Lung (tissue), 12 donors: ENCODE results near the gene CFAP99. TPM values are rescaled to one million over a fixed set of nuclear protein-coding genes. Genes with fewer than 3 reads are reported as not detected.
"Not testable (repeated sequence)": the region's sequence is repeated elsewhere in the genome, so short reads cannot be mapped to it uniquely, and the experiment has no call there.

Source experiments
- ATAC-seq: fragments of 200-7000 bp; cut with Tn5 transposase; one replicate; pipeline ENCODE4 v1.9.1; 2020; ENCODE audit warnings: moderate number of reproducible peaks; ENCODE audit not compliant: insufficient read depth, low FRiP score
- DNase-seq, 3 donors: peaks; one replicate each; pipeline ENCODE4 v3.0.0-alpha.2; 2013 to 2017
- H3K27ac ChIP-seq, 2 donors: one replicate each; pipeline ENCODE4 v1.5.1; 2013; ENCODE audit warnings: mild to moderate bottlenecking in 2 of 2, moderate library complexity in 2 of 2, control low read depth in 1 of 2, inconsistent platforms in 1 of 2, low read depth in 1 of 2, low read length in 1 of 2
- H3K27me3 ChIP-seq, 3 donors: one replicate each; pipeline ENCODE4 v1.5.1; 2013; ENCODE audit warnings: low read length in 2 of 3; ENCODE audit not compliant: control insufficient read depth in 3 of 3, insufficient read depth in 3 of 3
- H3K36me3 ChIP-seq, 4 donors: one replicate each; pipeline ENCODE4 v1.5.1; 2013; ENCODE audit warnings: low read length in 4 of 4, mild to moderate bottlenecking in 1 of 4, moderate library complexity in 1 of 4; ENCODE audit not compliant: control insufficient read depth in 4 of 4, insufficient read depth in 4 of 4
- H3K4me1 ChIP-seq, 5 donors: one replicate each; pipeline ENCODE4 v1.5.1; 2013; ENCODE audit warnings: low read length in 5 of 5, mild to moderate bottlenecking in 2 of 5, moderate library complexity in 1 of 5; ENCODE audit not compliant: control insufficient read depth in 5 of 5, insufficient read depth in 5 of 5
- H3K4me3 ChIP-seq: one replicate; pipeline ENCODE4 v1.5.1; 2013; ENCODE audit warnings: mild to moderate bottlenecking, control low read depth, moderate library complexity
- H3K9ac ChIP-seq, 2 donors: one replicate each; pipeline ENCODE4 v1.5.1; 2013; ENCODE audit warnings: low read length in 2 of 2, control low read depth in 1 of 2; ENCODE audit not compliant: insufficient read depth in 1 of 2
- H3K9me3 ChIP-seq, 4 donors: one replicate each; pipeline ENCODE4 v1.5.1; 2013; ENCODE audit warnings: low read length in 3 of 4, mild to moderate bottlenecking in 1 of 4, moderate library complexity in 1 of 4; ENCODE audit not compliant: control insufficient read depth in 4 of 4, insufficient read depth in 3 of 4
- WGBS, 2 donors: extraction: QIAGEN DNeasy Blood & Tissue Kit; methylation state at CpG; one replicate each; pipeline ENCODE4 v1.1.7; 2013; 5-methylcytosine and 5-hydroxymethylcytosine counted together
- polyA plus RNA-seq, 2 donors: library from polyadenylated mRNA; stranded (reverse); fragments of 200-250 nt; gene quantifications; one replicate each; pipeline ENCODE4 v1.2.1, GENCODE V29; 2013
- total RNA-seq, 2 donors: library from RNA; depleted of rRNA in 1 of 2; stranded (reverse); fragments of >200 nt in 1 of 2; gene quantifications; one replicate each; pipeline ENCODE4 v1.2.1, GENCODE V29; 2014 to 2021
- TF ChIP-seq, protein P1 (sequence below): IDR thresholded peaks from 2 replicates; pipeline ENCODE4 v1.5.1; 2012; ENCODE audit warnings: mild to moderate bottlenecking; ENCODE audit errors: control extremely low read depth, extremely low read depth
- donor health status: control.
- donor health status: control.
- donor health status: Bipolar disorder and iron deficiency.
- donor health status: healthy.
- donor health status: DM: yes; HTN: yes; CAD: no.

CFAP99 gene
- total and polyA plus RNA-seq, 4 donors: 2.1 to 12.1 (median 2.3) TPM

DNA sequence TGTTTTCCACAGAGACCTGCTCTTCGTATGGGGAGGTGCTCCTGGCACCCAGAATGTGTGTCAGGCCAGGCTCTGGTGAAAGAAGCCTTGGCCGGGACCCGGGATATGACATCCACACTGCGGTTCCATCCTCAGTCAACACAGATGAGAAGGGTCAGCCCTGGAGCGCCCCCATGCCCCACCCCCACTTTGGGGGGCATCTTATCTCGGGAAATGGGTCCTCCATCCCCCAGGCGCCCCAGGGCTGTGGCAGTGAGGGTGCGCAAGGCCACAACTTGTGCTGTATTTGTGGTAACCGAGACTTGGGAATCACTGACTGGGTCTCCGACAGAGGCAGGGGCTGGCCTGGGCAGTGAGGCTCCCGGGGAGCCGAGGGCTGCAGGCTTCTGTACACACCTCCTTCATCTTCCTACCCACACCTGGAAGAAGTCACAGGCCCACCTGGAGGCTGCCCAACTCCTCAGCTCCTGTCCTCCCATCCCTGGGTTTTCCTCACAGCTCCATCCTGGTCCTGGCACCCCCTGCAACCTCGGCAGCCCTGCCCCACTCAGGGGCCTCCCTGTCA is 8.0 kb downstream of the CFAP99 start:
- no peak for DNase-seq
- Histone ChIP-seq H3K27ac (no peak overlapping the region), H3K4me1 (no peaks in the 10 kb centered on the region), H3K9me3 (no peaks in the 10 kb centered on the region), H3K4me3 (no peak overlapping the region), H3K27me3 (peaks cover 0 to 6% (median 3%) of the 10 kb centered on the region in 3 donors), H3K9ac (no peak overlapping the region), H3K36me3 (no peaks in the 10 kb centered on the region)
- TF ChIP-seq, protein P1, sequence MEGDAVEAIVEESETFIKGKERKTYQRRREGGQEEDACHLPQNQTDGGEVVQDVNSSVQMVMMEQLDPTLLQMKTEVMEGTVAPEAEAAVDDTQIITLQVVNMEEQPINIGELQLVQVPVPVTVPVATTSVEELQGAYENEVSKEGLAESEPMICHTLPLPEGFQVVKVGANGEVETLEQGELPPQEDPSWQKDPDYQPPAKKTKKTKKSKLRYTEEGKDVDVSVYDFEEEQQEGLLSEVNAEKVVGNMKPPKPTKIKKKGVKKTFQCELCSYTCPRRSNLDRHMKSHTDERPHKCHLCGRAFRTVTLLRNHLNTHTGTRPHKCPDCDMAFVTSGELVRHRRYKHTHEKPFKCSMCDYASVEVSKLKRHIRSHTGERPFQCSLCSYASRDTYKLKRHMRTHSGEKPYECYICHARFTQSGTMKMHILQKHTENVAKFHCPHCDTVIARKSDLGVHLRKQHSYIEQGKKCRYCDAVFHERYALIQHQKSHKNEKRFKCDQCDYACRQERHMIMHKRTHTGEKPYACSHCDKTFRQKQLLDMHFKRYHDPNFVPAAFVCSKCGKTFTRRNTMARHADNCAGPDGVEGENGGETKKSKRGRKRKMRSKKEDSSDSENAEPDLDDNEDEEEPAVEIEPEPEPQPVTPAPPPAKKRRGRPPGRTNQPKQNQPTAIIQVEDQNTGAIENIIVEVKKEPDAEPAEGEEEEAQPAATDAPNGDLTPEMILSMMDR: no peak
- 86 to 91% methylated on average over 13 of the region's 13 CpGs for WGBS, 2 donors
- ATAC-seq: no peak

DNA sequence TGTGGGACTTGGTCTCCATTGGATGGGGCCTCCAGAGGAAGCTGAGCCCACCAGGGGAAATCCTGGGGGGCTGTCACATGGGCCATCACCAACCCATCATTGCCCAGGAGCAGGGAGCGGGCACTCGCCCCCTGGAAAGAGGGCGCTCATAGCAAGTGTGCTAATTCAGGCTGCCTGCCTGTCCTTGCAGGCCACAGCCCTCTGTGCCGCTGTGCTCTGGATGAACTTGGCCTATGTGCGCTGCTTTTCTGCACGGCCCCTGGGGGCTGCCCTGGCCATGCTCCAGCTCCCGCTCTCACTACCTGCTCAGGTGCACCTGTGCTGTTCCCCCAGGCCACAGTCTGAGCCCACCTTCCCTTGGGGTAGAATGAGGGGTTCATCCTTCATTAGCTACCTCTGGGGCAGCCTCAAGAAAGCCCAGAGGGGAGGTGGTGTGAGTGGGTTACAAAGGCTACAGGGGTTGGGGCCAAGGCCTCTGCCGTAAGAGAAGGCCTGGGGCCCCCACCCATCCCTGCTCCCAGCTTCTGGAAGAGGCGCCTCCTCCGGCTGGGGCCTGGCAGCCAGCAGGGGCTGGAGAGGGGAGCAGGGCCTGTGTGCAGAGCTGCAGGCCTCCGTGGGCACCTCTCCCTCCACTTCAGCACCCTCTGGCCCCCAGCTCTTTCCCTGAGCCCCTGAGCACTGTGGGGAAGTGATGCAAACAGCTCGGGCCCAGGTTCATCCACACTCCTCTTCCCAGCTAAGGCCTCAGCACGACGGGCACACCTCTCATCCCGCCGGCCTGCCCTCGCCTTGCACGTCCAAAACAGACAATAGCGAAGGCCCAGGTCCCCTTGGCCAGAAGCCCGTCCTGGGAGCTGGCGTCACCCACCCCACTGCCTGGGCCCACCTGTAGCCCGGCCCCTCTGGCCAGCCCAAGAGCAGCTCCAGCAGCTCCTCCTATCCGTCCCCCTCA is 8.9 kb downstream of the CFAP99 start:
- Histone ChIP-seq H3K9me3 (peaks cover 0 to 2% (median 0%) of the 10 kb centered on the region in 4 donors), H3K4me3 (no peak overlapping the region), H3K9ac (no peak overlapping the region), H3K36me3 (no peaks in the 10 kb centered on the region), H3K27me3 (no peaks in the 10 kb centered on the region), H3K27ac (no peak overlapping the region), H3K4me1 (no peaks in the 10 kb centered on the region)
- WGBS, 2 donors: 88 to 95% methylated on average over 23 of the region's 23 CpGs
- TF ChIP-seq, protein P1: no peak
- ATAC-seq: no peak
- no peak for DNase-seq

DNA sequence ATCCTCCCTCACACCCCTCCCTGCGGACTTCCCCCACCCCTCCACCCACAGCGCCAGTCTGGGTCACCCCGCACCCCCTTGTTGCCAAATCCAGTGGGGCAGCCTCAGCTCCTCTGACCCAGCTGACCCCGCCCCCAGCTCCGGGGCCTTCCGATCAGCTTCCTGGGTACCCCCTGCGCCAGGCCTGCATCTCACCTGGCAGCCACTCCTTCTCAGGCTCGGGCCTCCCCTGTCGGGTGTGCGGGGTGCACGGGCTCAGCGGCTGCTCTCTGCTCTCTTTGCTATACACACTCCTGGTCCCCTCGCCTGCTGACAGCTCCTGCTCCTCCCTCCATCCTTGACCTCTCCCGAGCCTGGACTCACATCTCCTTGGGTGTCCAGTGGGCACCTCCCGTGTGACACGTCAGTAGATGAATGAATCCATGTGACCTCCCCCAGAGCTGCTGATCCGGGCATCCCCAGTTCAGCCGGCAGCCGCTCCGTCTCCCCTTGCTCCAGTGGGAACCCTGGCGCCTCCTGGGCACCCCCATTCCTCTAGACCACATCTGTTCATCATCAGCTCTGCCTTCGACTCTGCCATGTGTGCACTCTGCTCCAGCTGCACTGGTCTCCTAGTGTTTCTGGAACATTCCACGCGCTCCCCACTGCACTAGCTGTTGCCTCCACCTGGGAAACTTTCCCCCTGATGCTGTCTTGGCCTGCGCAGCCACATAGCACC is 9.9 kb downstream of the CFAP99 start:
- H3K27me3 ChIP-seq: no peaks in the 10 kb centered on the region
- no peak overlapping the region for H3K4me3 ChIP-seq
- no peak for ATAC-seq
- H3K27ac ChIP-seq: no peak overlapping the region
- 76 to 77% methylated on average over 25 of the region's 25 CpGs for WGBS, 2 donors
- TF ChIP-seq, protein P1: no peak
- no peak overlapping the region for H3K9ac ChIP-seq
- no peaks in the 10 kb centered on the region for H3K36me3 ChIP-seq
- H3K9me3 ChIP-seq: peaks cover 0 to 2% (median 0%) of the 10 kb centered on the region in 4 donors
- no peak for DNase-seq
- no peaks in the 10 kb centered on the region for H3K4me1 ChIP-seq

DNA sequence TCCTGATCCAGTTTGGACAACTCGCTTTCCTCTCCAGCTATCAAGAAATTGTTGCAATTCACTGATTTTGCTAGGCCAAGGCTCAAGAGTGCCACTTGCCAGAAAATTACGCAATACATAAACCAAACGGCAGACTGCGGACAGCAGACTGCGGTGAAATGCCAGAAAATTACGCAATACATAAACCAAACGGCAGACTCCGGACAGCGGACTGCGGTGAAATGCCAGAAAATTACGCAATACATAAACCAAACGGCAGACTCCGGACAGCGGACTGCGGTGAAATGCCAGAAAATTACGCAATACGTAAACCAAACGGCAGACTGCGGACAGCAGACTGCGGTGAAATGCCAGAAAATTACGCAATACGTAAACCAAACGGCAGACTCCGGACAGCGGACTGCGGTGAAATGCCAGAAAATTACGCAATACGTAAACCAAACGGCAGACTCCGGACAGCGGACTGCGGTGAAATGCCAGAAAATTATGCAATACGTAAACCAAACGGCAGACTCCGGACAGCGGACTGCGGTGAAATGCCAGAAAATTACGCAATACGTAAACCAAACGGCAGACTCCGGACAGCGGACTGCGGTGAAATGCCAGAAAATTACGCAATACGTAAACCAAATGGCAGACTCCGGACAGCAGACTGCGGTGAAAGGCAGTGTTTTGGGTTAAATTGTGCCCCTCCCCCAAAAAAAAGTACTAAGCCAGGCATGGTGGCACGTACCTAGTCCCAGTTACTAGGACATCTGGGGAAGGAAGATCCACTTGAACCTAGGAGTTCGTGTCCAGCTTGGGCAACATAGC is 11.4 kb downstream of the CFAP99 start:
- H3K27me3 ChIP-seq, ATAC-seq, H3K4me3 ChIP-seq, H3K9me3 ChIP-seq, H3K9ac ChIP-seq, H3K36me3 ChIP-seq, H3K27ac ChIP-seq, H3K4me1 ChIP-seq: not testable (repeated sequence)
- WGBS, 2 donors: 45 to 67% methylated on average over 28 to 29 of the region's 49 CpGs
- peak in 1 of 3 donors; percentile 28 for DNase-seq
